ENCODE results near the gene SLC9B1.
A peak's percentile ranks its signal among the peaks of the same experiment; 100 is the strongest.

The SLC9B1 gene, protein sequence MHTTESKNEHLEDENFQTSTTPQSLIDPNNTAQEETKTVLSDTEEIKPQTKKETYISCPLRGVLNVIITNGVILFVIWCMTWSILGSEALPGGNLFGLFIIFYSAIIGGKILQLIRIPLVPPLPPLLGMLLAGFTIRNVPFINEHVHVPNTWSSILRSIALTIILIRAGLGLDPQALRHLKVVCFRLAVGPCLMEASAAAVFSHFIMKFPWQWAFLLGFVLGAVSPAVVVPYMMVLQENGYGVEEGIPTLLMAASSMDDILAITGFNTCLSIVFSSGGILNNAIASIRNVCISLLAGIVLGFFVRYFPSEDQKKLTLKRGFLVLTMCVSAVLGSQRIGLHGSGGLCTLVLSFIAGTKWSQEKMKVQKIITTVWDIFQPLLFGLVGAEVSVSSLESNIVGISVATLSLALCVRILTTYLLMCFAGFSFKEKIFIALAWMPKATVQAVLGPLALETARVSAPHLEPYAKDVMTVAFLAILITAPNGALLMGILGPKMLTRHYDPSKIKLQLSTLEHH

DNA sequence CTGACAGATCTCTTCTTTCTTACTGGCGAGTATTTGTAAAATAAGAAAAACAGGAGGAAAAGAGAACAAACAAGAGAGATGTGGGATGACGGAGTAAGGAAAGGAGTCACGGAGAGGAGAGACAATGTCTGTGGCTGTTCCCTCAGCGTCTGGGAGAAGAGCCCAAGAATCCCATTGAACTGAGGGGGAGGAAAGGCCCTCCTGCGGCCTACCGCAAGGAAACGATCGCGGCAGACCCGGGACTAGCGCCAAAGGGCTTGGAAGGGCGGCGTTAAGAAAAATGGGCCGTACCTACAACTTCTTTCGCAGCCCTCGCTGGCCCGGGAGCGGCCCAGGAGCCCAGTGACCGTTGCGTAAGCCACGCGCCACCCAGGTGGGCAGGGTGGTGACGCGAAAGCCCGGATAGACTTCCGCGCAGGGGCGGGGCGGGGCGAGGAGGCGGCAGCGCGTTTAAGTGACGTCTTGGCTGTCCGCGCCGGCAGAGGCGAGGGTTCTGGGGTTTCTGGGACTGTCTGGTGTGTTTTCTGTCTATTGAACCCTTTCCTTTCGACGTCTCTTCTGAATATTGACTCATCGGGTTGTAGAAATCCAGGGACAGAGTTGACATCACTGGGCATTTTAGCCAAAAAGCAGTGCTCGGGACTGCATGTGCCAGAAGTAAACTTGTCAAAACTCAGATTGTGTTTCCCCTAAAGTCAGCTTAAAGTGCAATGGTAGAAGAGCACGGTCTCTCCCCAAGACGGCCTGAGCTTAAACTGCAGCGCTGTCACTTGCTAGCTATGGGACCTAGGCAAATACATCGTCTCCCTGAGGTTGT lies at the start of gene SLC9B1:
TSS of gene SLC9B1 (minus strand) at position 398 of the 817 bp plus-strand sequence. CDS start 27,994 bp downstream, outside the sequence.
- peak; percentile 78 for DNase-seq (ENCODE audit: low read depth, low spot score)

DNA sequence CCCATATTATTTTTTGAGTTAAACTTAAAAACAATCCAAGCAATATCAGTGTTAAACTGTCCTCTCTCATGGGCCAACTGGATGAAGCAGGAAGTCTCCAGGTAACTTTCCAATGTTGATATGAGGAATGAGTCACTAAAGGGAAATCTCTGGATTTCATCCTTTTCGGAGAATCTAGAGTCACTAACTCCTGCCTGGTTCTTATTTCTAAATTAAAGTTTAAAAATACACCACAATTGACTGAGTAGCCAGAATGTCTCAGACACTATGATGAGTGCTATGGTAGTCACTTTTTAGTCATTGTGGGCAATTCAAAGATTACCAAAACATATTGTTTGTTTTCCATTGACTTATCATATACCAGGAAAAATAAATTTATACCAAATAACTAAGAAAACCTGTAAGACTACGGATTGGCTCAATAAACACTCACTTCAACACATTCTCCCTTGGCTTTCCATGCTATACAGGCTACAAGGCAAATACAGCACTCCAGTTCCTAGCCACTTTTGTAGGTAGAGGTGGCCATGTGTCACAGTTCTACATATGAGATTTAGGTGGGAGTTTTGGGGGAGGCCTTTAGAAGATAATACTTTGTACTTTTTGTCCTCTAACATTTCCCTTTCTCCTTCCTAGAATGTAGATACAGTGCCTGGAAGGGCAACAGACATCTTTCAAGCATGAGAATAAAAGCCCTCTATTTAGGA lies 48.5 kb upstream of the SLC9B1 start:
- DNase-seq (ENCODE audit: low read depth, low spot score), result no peak

- DNase-seq (ENCODE audit: low read depth, low spot score), result no peak
Measured at GRCh38 chr4:103060453-103061148, 41.1 kb upstream of the SLC9B1 start.

GRCh38 chr4:103054030-103054429 lies 34.5 kb upstream of the SLC9B1 start:
- no peak for DNase-seq (ENCODE audit: low read depth, low spot score)

GRCh38 chr4:103052779-103053178 lies 33.3 kb upstream of the SLC9B1 start:
- no peak for DNase-seq (ENCODE audit: low read depth, low spot score)

GRCh38 chr4:103052145-103052544 lies 32.6 kb upstream of the SLC9B1 start:
- DNase-seq (ENCODE audit: low read depth, low spot score), result no peak

- no peak for DNase-seq (ENCODE audit: low read depth, low spot score)
Measured at GRCh38 chr4:103050736-103051436, 31.4 kb upstream of the SLC9B1 start.

- peak; percentile 7 for DNase-seq (ENCODE audit: low read depth, low spot score)
Measured at GRCh38 chr4:103046416-103047290, 27.1 kb upstream of the SLC9B1 start.

- no peak for DNase-seq (ENCODE audit: low read depth, low spot score)
Measured at GRCh38 chr4:103044183-103044582, 24.7 kb upstream of the SLC9B1 start.

- no peak for DNase-seq (ENCODE audit: low read depth, low spot score)
Measured at GRCh38 chr4:103036169-103036568, 16.7 kb upstream of the SLC9B1 start.

GRCh38 chr4:103032574-103032973 lies 13.1 kb upstream of the SLC9B1 start:
- peak; percentile 79 for DNase-seq (ENCODE audit: low read depth, low spot score)

DNA sequence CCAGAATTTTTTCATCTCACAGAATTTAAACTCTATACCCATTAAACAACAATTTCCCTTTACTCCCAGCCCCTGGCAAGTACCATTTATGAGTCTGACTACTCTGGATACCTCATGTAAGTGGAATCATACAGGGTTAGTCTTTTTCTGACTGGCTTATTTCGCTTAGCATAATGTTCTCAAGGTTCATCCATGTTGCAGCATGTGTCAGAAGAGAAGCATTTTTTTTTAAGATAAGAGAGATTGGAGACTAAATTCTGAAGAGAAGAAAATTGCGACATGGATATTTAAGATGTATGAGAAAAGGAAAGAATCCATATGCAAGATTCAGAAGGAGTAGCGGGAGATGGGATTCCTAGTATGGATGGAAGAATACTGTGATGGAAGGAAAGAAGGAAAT lies 11.3 kb upstream of the SLC9B1 start:
- DNase-seq (ENCODE audit: low read depth, low spot score), result no peak

DNA sequence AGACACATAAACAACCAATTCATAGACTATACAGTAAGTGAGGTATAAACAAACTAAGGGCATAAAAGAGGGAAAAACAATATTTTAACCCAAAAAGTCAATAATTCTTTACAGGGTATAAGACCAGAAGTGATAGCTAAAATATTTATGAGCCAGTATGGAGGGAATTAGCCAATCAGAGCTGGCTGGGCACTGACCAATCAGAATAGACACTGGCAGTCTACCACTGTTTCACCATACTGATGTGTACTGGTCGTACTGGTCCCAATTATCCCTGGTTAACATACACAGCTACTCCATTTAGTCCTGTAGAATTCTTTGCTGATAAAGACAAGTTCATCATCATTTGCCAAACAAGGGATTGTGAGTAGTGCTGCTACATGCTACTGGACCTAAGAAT lies 9.8 kb upstream of the SLC9B1 start:
- no peak for DNase-seq (ENCODE audit: low read depth, low spot score)

- DNase-seq (ENCODE audit: low read depth, low spot score), result no peak
Measured at GRCh38 chr4:103026868-103027267, 7.4 kb upstream of the SLC9B1 start.

GRCh38 chr4:103024996-103025395 lies 5.5 kb upstream of the SLC9B1 start:
- DNase-seq (ENCODE audit: low read depth, low spot score), result no peak

DNA sequence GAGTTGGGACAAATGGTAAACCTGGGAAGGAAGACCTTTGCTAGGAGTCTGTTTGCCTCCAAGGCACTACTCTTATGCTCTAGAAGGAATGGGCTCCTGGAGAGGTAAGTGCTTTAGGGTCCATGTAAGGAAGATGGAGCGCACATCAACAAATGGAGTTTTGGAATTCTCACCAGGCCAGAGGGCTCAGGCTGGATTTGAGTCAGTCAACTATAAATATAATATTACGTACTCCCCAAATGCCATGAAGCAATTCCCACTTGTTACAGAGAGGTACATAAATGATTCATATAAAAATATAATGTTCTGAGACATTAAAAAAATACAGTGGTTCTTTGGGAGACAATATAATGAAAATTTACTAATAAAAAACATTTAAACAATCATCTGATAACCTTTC lies 1.6 kb upstream of the SLC9B1 start:
- DNase-seq (ENCODE audit: low read depth, low spot score), result no peak

GRCh38 chr4:103018391-103019307 lies 856 bp downstream of the SLC9B1 start:
- DNase-seq (ENCODE audit: low read depth, low spot score), result no peak

- DNase-seq (ENCODE audit: low read depth, low spot score), result no peak
Measured at GRCh38 chr4:103012551-103012950, 7.0 kb downstream of the SLC9B1 start.

GRCh38 chr4:103012060-103012459 lies 7.4 kb downstream of the SLC9B1 start:
- DNase-seq (ENCODE audit: low read depth, low spot score), result no peak

Data from iPS DF 19.7 (cell line).